ENCODE results near the gene HSD17B14. TPM values are rescaled to one million over a fixed set of nuclear protein-coding genes. Genes with fewer than 3 reads are reported as not detected.

Gene HSD17B14
- total RNA-seq, 3 donors from 2014 or later (not counting 1 experiment from before 2014, with no cell fraction given), result 0.75 TPM; not detected in 2

DNA sequence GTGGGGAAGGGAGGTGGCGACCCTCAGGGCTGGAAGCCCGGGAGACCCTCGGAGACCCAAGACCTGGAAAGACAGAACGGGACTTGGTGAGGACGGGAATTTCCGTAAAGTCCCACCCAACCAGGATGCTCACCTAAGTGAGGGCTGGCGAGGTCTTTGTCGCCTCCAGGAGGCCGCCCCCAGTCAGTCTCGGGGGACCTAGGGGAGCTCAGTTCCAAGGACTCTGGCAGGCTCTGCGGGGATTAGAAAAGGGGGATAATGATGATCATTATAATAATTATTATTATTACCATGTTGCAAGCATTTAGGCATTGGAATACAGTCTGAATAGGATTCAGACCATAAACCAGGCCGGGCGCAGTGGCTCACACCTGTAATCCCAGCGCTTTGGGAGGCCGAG, 9.1 kb upstream of the HSD17B14 start:
- WGBS (ENCODE audit: insufficient coverage), result 90% methylated on average over 14 of the region's 15 CpGs
- no peaks in the 10 kb centered on the region for H3K9me3 ChIP-seq (ENCODE audit: control insufficient read depth, insufficient read depth, low read length)
- H3K4me3 Mint-ChIP-seq, result no peak overlapping the region
- no peaks in the 10 kb centered on the region for H3K36me3 Mint-ChIP-seq
- ATAC-seq (no peak), DNase-seq (no peak)
- no peak overlapping the region for H3K27ac Mint-ChIP-seq
- H3K4me1 ChIP-seq (ENCODE audit: control insufficient read depth, insufficient read depth, low read length), result no peaks in the 10 kb centered on the region
- TF ChIP-seq, protein P1, sequence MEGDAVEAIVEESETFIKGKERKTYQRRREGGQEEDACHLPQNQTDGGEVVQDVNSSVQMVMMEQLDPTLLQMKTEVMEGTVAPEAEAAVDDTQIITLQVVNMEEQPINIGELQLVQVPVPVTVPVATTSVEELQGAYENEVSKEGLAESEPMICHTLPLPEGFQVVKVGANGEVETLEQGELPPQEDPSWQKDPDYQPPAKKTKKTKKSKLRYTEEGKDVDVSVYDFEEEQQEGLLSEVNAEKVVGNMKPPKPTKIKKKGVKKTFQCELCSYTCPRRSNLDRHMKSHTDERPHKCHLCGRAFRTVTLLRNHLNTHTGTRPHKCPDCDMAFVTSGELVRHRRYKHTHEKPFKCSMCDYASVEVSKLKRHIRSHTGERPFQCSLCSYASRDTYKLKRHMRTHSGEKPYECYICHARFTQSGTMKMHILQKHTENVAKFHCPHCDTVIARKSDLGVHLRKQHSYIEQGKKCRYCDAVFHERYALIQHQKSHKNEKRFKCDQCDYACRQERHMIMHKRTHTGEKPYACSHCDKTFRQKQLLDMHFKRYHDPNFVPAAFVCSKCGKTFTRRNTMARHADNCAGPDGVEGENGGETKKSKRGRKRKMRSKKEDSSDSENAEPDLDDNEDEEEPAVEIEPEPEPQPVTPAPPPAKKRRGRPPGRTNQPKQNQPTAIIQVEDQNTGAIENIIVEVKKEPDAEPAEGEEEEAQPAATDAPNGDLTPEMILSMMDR (IDR thresholded peaks at IDR 0.05), result no peak
- no peaks in the 10 kb centered on the region for H3K9me3 Mint-ChIP-seq
- H3K27me3 ChIP-seq (ENCODE audit: control insufficient read depth, insufficient read depth, low read length), result no peaks in the 10 kb centered on the region
- intact Hi-C loops (cut with micrococcal nuclease), result no loop called here
- H3K36me3 ChIP-seq (ENCODE audit: control insufficient read depth, insufficient read depth, low read length), result no peaks in the 10 kb centered on the region
- H3K4me1 Mint-ChIP-seq, result peaks cover 0 to 5% of the 10 kb centered on the region in 2 donors
- H3K27me3 Mint-ChIP-seq (ENCODE audit: low read depth in 2 of 2), result no peaks in the 10 kb centered on the region
- no peak overlapping the region for H3K4me3 ChIP-seq (ENCODE audit: low read length)
- no peak overlapping the region for H3K27ac ChIP-seq (ENCODE audit: low read length)

DNA sequence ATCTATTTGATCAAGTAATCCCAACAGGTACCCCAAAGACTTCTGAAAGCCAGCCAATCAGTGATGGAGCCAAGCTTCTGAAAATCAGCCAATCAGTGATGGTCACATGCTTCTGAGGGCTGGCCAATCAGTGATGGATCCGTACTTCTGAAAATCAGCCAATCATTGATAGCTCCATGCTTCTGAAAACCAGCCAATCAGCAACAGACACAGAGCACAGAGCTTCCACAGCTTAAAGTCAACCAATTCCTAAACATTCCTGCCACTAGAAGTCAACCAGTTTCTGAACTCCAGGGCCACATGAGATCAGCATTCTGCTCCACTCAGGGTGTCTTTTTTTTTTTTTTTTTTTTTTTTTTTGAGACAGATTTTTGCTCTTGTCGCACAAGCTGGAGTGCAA, 8.2 kb upstream of the HSD17B14 start:
- intact Hi-C loops (cut with micrococcal nuclease), result no loop called here
- Mint-ChIP-seq H3K27me3 (ENCODE audit: low read depth in 2 of 2) (no peaks in the 10 kb centered on the region), H3K4me3 (no peak overlapping the region), H3K36me3 (no peaks in the 10 kb centered on the region), H3K27ac (no peak overlapping the region), H3K4me1 (peaks cover 0 to 5% of the 10 kb centered on the region in 2 donors), H3K9me3 (no peaks in the 10 kb centered on the region)
- Histone ChIP-seq H3K27ac (ENCODE audit: low read length) (no peak overlapping the region), H3K4me1 (ENCODE audit: control insufficient read depth, insufficient read depth, low read length) (no peaks in the 10 kb centered on the region), H3K4me3 (ENCODE audit: low read length) (no peak overlapping the region), H3K9me3 (ENCODE audit: control insufficient read depth, insufficient read depth, low read length) (no peaks in the 10 kb centered on the region), H3K27me3 (ENCODE audit: control insufficient read depth, insufficient read depth, low read length) (no peaks in the 10 kb centered on the region), H3K36me3 (ENCODE audit: control insufficient read depth, insufficient read depth, low read length) (no peaks in the 10 kb centered on the region)
- 96% methylated on average over 2 of the region's 2 CpGs for WGBS (ENCODE audit: insufficient coverage)
- DNase-seq (no peak), ATAC-seq (no peak)
- TF ChIP-seq, protein P1 (IDR thresholded peaks at IDR 0.05), result no peak

DNA sequence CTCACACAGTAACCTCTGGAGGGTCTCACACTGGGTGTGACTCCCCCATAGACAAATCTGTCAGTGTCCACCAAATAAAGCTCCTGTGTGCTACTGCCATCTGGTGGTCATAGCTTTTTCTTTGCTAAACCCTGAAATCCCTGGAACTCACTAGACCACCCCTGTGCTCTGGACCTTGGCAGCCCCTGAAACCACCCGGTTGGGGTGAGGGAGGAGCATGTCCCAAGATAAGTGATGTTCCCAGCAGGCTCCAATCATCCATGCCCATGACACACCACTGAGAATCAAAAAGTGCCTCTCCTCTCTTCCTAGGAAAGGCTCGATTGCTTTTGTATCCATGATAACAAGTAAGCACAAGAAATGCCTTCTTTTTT, 6.5 kb upstream of the HSD17B14 start:
- 50% methylated on average over 2 of the region's 2 CpGs for WGBS (ENCODE audit: insufficient coverage)
- no peak overlapping the region for H3K27ac ChIP-seq (ENCODE audit: low read length)
- H3K27ac Mint-ChIP-seq, result peak overlapping the region in 1 of 2 donors; percentile 4
- no peaks in the 10 kb centered on the region for H3K36me3 Mint-ChIP-seq
- no peaks in the 10 kb centered on the region for H3K27me3 ChIP-seq (ENCODE audit: control insufficient read depth, insufficient read depth, low read length)
- peaks cover 0 to 5% of the 10 kb centered on the region in 2 donors for H3K4me1 Mint-ChIP-seq
- H3K9me3 ChIP-seq (ENCODE audit: control insufficient read depth, insufficient read depth, low read length), result no peaks in the 10 kb centered on the region
- peak; percentile 23 to 82 for DNase-seq
- TF ChIP-seq, protein P1 (IDR thresholded peaks at IDR 0.05), result peak; percentile 82
- no peak overlapping the region for H3K4me3 ChIP-seq (ENCODE audit: low read length)
- H3K36me3 ChIP-seq (ENCODE audit: control insufficient read depth, insufficient read depth, low read length), result no peaks in the 10 kb centered on the region
- H3K27me3 Mint-ChIP-seq (ENCODE audit: low read depth in 2 of 2), result peaks cover 0 to 2% of the 10 kb centered on the region in 2 donors
- no peak overlapping the region for H3K4me3 Mint-ChIP-seq
- ATAC-seq, result peak; percentile 67 to 80 (median 73)
- no peaks in the 10 kb centered on the region for H3K4me1 ChIP-seq (ENCODE audit: control insufficient read depth, insufficient read depth, low read length)
- intact Hi-C loops (cut with micrococcal nuclease), result loop anchor here (1.0 to 2.0 kb wide), 3 partner anchors 47 to 196 kb away; partner anchors contain the start of gene CA11
- H3K9me3 Mint-ChIP-seq, result no peaks in the 10 kb centered on the region

DNA sequence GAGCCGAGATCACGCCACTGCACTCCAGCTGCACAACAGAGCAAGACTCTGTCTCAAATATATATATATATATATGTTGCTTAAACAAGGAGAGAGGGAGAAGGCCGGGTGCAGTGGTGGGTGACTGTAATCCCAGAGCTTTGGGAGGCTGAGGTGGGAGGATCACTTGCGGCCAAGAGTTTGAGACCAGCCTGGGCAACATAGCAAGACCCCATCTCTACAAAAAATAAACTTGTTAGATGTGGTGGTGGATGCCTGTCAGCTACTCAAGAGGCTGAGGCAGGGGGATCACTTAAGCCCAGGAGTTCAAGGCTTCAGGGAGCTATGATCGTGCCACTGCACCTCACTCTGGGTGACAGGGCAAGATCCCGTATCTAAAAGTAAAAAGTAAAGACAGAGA, 5.3 kb upstream of the HSD17B14 start:
- Histone ChIP-seq H3K4me3 (ENCODE audit: low read length) (no peak overlapping the region), H3K4me1 (ENCODE audit: control insufficient read depth, insufficient read depth, low read length) (peaks cover 9% of the 10 kb centered on the region), H3K27me3 (ENCODE audit: control insufficient read depth, insufficient read depth, low read length) (peaks cover 7% of the 10 kb centered on the region), H3K36me3 (ENCODE audit: control insufficient read depth, insufficient read depth, low read length) (no peaks in the 10 kb centered on the region), H3K9me3 (ENCODE audit: control insufficient read depth, insufficient read depth, low read length) (no peaks in the 10 kb centered on the region), H3K27ac (ENCODE audit: low read length) (no peak overlapping the region)
- TF ChIP-seq, protein P1 (IDR thresholded peaks at IDR 0.05), result no peak
- Mint-ChIP-seq H3K27me3 (ENCODE audit: low read depth in 2 of 2) (peaks cover 0 to 9% of the 10 kb centered on the region in 2 donors), H3K27ac (no peak overlapping the region), H3K36me3 (no peaks in the 10 kb centered on the region), H3K9me3 (no peaks in the 10 kb centered on the region), H3K4me1 (peaks cover 6 to 11% of the 10 kb centered on the region in 2 donors), H3K4me3 (no peak overlapping the region)
- ATAC-seq (no peak), DNase-seq (no peak)
- 98% methylated on average over 3 of the region's 6 CpGs for WGBS (ENCODE audit: insufficient coverage)
- intact Hi-C loops (cut with micrococcal nuclease), result no loop called here

Measured in natural killer cell (primary cell).